GM19438 (cell line): Measurements from ENCODE around the gene GRIFIN.

Source experiments
- ATAC-seq: cut with Tn5 transposase; IDR thresholded peaks from one replicate; pipeline ENCODE4 v1.9.1; 2021; ENCODE audit warnings: low read depth; ENCODE audit not compliant: unreplicated experiment

GRIFIN gene

DNA sequence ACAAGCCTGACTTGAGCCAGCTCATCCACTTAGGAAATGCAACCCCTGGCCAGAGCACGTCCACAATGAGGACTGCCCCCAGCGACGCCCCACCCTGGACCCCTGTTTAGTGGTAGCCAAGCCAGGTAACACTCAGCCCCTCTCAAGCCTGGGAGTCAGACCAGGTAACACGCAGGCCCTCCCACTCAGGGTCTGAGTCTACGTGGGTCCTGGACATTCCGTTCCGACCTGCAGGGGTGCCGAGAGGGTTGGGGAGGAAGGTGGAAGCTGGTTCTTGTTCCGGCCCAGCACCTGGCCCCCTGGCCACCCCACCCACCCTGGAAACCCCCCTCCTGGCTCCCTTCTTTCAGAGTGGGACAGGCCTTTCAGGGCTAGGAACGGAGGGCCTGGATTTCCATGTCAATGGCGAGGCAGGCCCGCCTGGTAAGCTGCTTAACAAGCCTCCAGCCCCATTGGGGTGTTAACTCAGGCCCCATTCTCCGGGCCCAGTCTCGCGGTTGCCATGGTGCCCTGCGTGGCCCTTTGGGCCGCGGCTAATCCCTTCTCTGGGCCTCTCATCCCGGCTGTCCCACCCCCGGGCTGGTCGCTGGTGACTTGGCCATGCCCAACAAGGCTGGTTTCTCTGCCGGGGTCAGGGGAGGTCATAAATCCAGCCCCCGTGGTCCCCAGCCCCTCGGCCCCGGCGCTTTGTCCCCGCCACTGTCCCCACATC is 23.7 kb upstream of the GRIFIN start:
- ATAC-seq = no peak

GRCh38 chr7:2499181-2499580 is 23.0 kb upstream of the GRIFIN start:
- no peak for ATAC-seq

DNA sequence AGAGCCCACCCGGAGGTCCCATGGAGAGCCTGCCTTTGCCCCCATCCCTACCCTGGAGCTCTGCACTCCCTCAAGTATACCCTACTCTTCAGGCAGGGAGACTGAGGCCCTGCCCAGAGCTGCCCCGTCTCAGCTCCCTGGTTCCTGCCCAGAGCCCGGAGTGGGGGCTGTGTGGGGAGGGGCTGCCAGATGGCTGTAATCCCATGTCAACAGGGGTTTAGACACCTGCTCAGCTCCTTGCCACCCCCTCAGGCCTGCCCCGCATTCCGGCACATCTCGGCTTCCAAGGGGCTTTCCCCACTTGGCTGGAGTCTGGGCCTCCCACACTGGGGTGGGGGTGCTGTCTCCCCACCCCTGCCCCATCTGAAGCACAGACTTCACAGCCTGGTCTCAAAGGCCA is 22.5 kb upstream of the GRIFIN start:
- no peak for ATAC-seq

GRCh38 chr7:2497500-2498336 is 21.5 kb upstream of the GRIFIN start:
- no peak for ATAC-seq

DNA sequence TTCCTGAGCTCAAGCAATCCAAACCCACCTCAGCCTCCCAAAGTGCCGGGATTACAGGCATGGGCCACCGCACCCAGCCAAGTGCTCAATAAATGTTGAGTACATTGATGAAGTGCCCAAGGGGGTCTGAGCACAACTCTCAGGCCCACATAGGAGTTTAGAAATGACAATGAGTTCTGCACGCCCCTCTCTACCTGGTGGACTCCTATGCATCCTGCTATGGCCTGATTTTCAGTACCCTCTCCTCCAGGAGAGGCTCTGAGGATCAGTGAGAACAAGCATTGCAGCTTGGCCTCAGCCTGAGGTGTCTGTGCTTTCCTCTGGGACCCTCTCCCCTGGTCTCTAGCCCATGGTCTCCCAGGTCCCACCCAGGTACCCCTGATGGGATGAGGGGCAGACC is 20.9 kb upstream of the GRIFIN start:
- no peak for ATAC-seq

DNA sequence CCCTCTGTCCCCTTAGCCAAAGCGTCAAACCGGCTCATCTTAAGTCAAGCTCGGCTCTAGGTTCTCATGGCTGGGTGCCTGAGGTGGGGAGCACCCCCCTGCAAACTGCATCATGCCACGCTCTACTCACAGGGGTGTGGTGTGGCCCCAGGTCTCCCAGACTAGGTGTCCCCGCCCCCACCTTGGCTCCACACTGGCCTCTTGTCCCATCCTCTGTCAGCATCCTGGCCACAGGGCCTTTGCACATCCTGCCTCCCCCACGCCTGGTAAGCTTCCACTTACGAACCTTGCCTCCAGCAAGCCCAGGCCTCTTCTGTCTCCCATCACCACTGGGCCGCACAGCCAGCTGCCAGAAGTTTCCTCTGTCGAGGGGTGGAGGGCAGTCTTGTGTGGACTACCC is 20.2 kb upstream of the GRIFIN start:
- no peak for ATAC-seq

DNA sequence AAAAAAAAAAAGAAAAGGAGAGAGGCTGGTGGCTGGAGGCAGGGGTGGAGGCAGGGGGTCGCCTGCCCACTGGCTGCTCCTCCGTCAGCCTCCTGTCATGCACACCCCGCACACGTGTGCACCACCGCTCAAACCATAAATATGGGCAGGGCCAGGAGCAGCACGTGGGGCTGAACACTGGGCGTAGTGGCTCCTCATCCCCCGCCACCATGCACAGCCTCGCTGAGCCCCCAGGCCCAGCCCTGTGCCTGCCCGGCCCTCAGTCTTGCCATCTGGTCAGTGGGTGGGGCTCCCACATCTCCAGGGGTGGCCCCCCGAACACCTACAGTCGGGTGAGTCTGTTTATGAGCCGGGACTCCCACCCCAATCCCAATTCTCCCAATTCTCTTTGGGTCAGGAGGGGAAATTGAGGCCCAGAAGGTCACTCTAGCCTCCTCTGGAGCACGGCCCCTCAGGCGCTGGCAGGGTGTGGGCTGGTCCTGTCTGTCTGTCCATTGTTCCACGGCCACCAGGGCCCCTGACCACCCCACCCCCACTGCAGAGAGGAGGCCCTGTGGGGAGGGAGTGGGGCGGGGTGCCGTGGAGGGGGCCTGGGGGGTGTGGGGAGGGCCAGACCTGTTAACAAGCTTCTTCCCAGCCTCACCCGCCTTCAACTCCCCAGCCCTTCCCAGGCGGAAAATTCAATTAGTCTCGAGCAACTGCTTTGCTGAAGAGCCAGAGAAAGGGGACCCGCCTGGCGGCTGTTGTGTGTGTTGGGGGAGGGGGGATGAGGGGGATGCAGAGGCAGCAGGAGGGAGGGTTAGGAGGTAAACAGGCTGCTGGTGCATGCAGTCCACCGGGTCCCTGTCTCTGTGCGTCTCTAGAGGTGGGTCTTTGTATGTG is 19.5 kb upstream of the GRIFIN start:
- no peak for ATAC-seq

DNA sequence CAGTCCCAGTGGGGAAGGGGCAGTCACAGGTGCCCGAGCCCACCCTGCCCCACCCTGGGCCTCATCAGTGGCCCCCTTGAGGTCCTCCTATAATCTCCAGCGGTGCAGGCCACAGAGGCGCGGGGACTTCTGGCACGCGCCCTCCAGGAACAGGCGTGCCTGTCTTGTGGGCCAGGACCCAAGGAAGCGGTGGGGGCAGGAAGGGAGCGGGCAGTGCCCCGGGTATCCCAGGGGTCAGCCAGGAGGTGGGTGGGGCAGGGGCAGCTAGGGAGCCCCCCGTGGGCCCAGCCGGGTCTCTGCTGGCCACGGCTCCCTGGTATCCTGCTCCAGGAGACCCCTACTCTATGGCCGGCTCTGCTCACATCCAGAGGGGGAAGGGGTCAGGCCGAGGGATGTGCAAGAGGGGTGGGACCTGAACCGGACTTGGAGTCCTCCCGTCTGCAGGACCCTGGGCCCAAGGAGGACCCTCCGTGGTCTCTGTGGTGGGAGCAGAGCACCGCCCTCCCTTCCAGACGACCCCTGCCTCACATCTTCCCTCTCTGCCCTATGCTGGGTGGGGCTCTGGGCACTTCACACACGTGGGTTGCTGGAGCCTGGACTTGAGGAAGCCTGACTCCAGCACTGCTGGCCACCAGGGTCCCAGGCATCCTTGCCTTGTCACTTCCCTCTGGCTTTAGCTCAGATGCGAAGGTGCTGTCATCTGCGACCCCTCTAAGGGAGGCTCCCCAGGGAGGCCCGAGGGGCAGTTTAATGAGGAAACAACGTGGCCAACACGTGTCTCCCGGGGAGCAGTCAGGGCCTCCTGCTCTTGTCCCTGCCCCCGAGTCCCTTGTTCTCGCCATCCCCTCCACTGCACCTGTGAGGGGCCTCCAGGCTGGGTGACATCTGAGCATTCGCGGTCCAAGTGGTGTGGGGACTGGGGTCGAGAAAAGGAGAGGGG is 18.3 kb upstream of the GRIFIN start:
- no peak for ATAC-seq

GRCh38 chr7:2493205-2494164 is 17.3 kb upstream of the GRIFIN start:
- ATAC-seq = no peak

DNA sequence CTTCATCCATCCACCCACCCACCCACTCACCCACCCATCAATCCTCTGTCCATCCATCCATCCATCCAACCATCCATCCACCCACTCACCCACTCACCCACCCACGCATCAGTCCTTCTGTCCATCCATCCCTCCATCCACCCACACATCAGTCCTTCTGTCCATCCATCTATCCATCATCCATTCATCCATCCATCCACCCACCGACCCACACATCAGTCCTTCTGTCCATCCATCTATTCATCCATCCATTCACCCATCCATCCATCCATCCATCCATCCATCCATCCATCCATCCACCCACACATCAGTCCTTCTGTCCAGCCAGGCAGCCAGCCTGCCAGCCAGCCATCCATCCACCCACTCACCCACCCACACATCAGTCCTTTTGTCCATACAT is 15.8 kb upstream of the GRIFIN start:
- ATAC-seq = no peak

DNA sequence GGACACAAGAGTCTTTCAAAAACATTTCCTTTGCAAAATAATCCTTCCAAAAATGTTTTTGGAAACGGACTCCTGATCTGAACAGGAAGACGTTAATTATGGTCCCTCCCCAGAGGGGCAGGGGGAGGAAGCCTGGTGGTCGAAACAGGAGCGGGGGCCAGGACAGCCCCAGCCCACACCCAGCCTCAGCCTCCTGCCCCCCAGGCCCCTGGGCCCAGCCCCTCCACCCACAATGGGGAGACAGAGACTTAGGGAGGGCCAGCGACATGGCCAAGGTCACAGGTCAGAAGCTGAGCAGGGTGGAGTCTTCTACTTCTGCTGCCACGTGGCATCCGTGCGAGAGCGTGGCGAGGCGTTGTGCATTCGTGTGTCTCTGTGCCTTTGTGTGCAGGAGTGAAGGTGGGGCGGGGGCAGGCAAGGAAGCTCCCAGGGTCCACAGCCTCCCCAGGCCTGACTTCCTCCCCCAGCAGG is 14.0 kb upstream of the GRIFIN start:
- ATAC-seq = no peak

GRCh38 chr7:2488681-2489080 is 12.5 kb upstream of the GRIFIN start:
- no peak for ATAC-seq

GRCh38 chr7:2488272-2488645 is 12.1 kb upstream of the GRIFIN start:
- ATAC-seq = no peak

DNA sequence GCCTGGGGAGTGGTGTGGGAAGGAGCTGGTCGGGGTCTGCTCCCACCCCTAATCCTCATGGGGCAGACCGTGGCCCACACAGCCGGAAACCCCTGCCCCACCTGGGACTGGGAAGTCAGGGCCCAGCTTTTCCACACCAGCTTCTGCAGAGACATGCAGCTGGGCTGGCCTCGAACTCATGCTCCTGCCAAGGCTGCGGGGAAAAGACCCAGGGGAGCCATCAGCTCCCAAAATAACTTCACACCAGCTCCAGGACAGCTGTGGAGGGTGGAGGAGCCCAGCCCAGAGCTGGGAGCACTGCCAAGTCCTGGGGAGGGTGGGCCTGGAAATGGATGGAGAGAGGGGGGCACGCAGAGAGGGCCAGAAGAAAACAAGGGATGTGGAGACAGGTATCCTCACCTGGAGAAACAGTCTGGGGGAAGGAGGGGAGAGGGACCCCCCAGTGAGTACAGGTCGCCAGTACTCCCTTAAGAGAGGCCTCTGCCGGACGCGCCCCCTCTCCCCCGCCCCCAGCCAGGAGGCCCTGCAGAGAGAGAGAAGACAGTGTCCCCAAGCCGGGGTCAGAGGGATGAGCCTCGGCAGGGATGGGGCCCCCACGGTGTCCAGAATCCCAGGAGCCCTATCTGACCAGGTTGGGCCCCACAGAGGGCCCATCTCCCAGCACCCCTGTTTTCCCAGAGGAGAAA is 11.5 kb upstream of the GRIFIN start:
- ATAC-seq = no peak

DNA sequence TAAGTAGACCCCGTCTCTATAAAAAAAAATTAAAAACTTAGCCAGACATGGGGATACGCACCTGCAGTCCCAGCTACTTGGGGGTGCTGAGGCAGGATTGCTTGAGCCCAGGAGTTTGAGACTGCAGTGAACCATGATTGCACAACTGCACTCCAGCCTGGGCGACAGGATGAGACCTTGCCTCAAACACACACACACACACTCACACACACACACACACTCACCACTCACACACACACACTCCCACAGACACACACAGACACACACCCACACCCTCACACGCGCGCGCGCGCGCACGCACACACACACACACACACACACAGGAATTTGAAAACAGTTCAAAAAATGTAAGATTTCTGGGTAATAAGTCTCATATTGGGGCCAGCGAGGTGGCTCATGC is 8.7 kb upstream of the GRIFIN start:
- ATAC-seq = no peak

DNA sequence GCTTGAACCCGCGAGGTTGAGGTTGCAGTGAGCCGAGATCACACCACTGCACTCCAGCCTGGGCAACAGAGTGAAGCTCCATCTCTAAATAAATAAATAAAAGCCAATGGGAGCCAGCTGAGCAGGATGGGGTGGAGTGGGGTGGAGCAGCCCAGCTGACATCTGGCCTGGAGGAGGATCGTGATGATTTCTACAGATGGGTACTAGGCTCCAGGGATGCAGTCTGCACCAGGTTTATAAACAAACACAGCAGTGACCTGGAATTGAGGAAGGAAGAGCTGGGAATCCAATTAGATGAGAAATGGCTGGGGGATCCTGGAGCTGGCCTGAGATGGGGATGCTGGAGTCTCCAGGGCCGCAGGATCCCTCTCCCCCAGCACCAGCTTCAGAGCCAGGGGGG is 7.3 kb upstream of the GRIFIN start:
- ATAC-seq = no peak

- ATAC-seq = no peak
These were observed 6.7 kb upstream of the GRIFIN start for GRCh38 chr7:2482725-2483451.

GRCh38 chr7:2481195-2481594 is 5.0 kb upstream of the GRIFIN start:
- ATAC-seq = no peak
